ENCODE measurements around the gene FXYD6.

DNA sequence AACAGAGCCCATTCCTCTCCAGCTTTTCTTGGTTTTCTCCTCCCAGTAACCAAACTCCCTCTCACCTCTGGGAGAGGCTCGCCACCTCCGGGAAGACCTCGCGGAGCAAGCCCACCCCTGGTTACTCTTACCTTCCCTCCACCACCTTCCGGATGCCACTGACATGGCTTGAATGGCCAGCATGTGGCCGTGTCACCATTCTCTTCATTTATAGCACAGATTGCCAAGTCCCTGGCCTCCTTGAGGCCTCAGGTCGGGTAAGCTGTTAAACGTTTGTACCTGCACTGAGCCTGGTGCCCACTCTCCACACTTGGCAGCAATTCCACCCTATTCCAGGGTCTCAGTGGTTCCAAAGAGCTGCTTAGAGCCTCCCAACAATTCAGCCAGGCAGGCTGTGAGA lies 43.9 kb downstream of the FXYD6 start:
- no peak for TF ChIP-seq POLR2A (IDR thresholded peaks at IDR 0.05)
- TF ChIP-seq, protein P1, sequence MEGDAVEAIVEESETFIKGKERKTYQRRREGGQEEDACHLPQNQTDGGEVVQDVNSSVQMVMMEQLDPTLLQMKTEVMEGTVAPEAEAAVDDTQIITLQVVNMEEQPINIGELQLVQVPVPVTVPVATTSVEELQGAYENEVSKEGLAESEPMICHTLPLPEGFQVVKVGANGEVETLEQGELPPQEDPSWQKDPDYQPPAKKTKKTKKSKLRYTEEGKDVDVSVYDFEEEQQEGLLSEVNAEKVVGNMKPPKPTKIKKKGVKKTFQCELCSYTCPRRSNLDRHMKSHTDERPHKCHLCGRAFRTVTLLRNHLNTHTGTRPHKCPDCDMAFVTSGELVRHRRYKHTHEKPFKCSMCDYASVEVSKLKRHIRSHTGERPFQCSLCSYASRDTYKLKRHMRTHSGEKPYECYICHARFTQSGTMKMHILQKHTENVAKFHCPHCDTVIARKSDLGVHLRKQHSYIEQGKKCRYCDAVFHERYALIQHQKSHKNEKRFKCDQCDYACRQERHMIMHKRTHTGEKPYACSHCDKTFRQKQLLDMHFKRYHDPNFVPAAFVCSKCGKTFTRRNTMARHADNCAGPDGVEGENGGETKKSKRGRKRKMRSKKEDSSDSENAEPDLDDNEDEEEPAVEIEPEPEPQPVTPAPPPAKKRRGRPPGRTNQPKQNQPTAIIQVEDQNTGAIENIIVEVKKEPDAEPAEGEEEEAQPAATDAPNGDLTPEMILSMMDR (IDR thresholded peaks at IDR 0.05), result no peak
